ENCODE data around the gene ABCA4. TPM values are rescaled to one million over a fixed set of nuclear protein-coding genes. Genes with fewer than 3 reads are reported as not detected.

Gene ABCA4
- total RNA-seq, 2 donors from 2014 or later: 2.0 to 3.7 TPM

DNA sequence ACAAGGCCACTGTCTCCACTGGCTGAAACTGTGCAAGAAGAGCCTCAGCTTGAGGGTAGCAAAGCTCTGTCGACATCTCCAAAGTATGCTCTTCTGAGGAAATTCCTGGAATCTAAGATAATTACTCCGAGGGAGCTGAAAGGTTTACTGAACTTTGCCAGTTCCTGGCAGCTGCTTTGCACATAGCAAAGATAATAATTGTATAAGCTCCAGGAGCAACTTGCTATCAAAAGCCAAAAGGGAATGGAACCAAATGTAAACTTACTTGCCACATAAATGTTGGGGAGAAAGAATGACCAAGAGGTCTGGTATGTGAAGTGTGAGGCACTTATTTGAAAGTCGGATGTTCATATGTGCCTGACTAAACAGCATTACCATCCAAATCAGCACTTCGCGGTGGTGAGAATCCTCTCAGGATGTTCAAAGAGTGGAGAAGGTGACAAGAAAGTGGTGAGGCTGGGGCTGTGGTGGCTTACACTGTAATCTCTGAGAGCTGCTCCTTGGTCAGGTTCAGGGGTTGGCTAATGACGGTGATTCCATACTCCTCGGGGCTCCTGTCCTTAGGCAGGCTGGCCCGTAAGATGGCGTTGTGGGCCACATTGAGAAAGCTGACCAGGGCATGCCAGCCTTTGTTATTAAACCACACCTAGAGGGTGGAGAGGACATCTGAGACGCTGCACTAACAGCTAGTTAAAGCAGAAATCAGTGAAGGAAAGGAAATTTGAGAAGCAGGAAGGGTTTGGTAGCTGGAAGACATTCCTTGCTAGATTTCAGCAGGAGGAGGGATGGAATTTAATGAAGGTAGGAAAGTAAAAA lies 100.0 kb downstream of the ABCA4 start:
- H3K4me1 ChIP-seq (ENCODE audit: control insufficient read depth in 1 of 2, low read depth in 2 of 2): peaks cover 0 to 29% of the 10 kb centered on the region in 2 donors
- TF ChIP-seq CTCF (IDR thresholded peaks at IDR 0.05): no peak
- H3K36me3 ChIP-seq: no peaks in the 10 kb centered on the region
- H3K27me3 ChIP-seq (replicated peaks; ENCODE audit: insufficient read depth): no peaks in the 10 kb centered on the region
- no peak overlapping the region for H3K4me3 ChIP-seq
- H3K9me3 ChIP-seq: no peaks in the 10 kb centered on the region
- no peak overlapping the region for H3K27ac ChIP-seq
- DNase-seq (ENCODE audit: low spot score) (no peak), ATAC-seq (ENCODE audit: insufficient number of reproducible peaks, low FRiP score, low read depth) (no peak)

- ATAC-seq (ENCODE audit: insufficient number of reproducible peaks, low FRiP score, low read depth) (no peak), DNase-seq (ENCODE audit: low spot score) (no peak)
- H3K4me1 ChIP-seq (ENCODE audit: control insufficient read depth in 1 of 2, low read depth in 2 of 2): peaks cover 0 to 29% of the 10 kb centered on the region in 2 donors
- H3K9me3 ChIP-seq: no peaks in the 10 kb centered on the region
- H3K27me3 ChIP-seq (replicated peaks; ENCODE audit: insufficient read depth): no peaks in the 10 kb centered on the region
- no peak overlapping the region for H3K27ac ChIP-seq
- TF ChIP-seq CTCF (IDR thresholded peaks at IDR 0.05): no peak
- no peaks in the 10 kb centered on the region for H3K36me3 ChIP-seq
- no peak overlapping the region for H3K4me3 ChIP-seq
These were observed 101.6 kb downstream of the ABCA4 start for GRCh38 chr1:94019327-94019726.

- Histone ChIP-seq H3K9me3 (no peaks in the 10 kb centered on the region), H3K27me3 (replicated peaks; ENCODE audit: insufficient read depth) (no peaks in the 10 kb centered on the region), H3K27ac (no peak overlapping the region), H3K36me3 (no peaks in the 10 kb centered on the region), H3K4me3 (no peak overlapping the region), H3K4me1 (ENCODE audit: control insufficient read depth in 1 of 2, low read depth in 2 of 2) (peaks cover 0 to 19% of the 10 kb centered on the region in 2 donors)
- TF ChIP-seq CTCF (IDR thresholded peaks at IDR 0.05): no peak
- no peak for ATAC-seq (ENCODE audit: insufficient number of reproducible peaks, low FRiP score, low read depth)
- DNase-seq (ENCODE audit: low spot score): no peak
These were observed 103.7 kb downstream of the ABCA4 start for GRCh38 chr1:94017155-94017829.

GRCh38 chr1:94015489-94015817 lies 105.5 kb downstream of the ABCA4 start:
- H3K27me3 ChIP-seq (replicated peaks; ENCODE audit: insufficient read depth): no peaks in the 10 kb centered on the region
- H3K4me1 ChIP-seq (ENCODE audit: control insufficient read depth in 1 of 2, low read depth in 2 of 2): peaks cover 0 to 1% of the 10 kb centered on the region in 2 donors
- no peaks in the 10 kb centered on the region for H3K9me3 ChIP-seq
- DNase-seq (ENCODE audit: low spot score) (no peak), ATAC-seq (ENCODE audit: insufficient number of reproducible peaks, low FRiP score, low read depth) (no peak)
- H3K27ac ChIP-seq: no peak overlapping the region
- H3K36me3 ChIP-seq: no peaks in the 10 kb centered on the region
- H3K4me3 ChIP-seq: no peak overlapping the region
- no peak for TF ChIP-seq CTCF (IDR thresholded peaks at IDR 0.05)

DNA sequence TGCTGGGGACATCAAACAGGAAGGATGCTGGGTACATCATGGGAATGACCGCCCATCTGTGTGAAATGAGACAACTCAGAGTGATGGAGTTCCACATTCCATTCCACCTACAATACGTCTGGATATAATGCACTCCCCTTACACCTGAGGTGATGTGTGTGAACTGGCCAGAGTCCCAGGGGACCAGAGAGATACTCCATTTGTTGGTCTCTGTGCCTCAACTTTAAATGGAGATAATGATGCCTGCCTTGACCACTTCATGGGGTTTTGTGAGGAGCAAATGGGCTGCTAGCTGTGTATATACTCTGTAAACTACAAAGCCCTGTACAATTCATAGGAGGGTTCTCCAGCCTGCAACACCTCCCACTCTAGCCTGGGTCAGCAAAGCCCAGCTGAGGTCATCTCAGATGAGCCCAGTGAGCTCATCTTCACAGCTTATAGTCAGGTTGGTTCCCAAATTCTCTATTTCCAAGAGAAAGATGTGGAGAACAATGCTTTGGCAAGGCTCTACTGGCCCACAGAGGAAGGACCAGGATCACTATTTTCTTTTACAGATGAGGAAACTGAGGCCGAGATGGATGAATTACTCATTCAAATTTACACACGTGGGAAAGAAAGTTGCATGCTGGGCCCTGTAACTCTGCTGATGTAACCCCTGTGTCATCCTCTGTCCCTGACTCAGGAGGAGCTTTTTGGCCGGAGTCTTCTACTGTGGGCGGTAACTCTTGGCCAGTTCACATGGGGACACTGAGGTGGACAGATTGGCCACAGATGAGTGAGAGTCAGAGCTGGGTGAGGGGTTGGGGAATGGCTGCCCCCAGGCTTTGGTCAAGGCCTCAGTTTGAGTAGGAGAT lies 106.1 kb downstream of the ABCA4 start:
- ATAC-seq (ENCODE audit: insufficient number of reproducible peaks, low FRiP score, low read depth) (no peak), DNase-seq (ENCODE audit: low spot score) (no peak)
- no peak overlapping the region for H3K27ac ChIP-seq
- H3K4me3 ChIP-seq: no peak overlapping the region
- no peaks in the 10 kb centered on the region for H3K36me3 ChIP-seq
- no peak for TF ChIP-seq CTCF (IDR thresholded peaks at IDR 0.05)
- H3K9me3 ChIP-seq: no peaks in the 10 kb centered on the region
- no peaks in the 10 kb centered on the region for H3K4me1 ChIP-seq (ENCODE audit: control insufficient read depth in 1 of 2, low read depth in 2 of 2)
- H3K27me3 ChIP-seq (replicated peaks; ENCODE audit: insufficient read depth): no peaks in the 10 kb centered on the region

All from thoracic aorta (tissue), 2 donors.